ENCODE data around the gene PSMD3.
"Not testable (repeated sequence)": the region's sequence is repeated elsewhere in the genome, so short reads cannot be mapped to it uniquely, and the experiment has no call there.

Gene PSMD3

GRCh38 chr17:39980351-39981206, at the start of gene PSMD3:
Gene PSMD3 (plus strand): TSS chr17:39980807. CDS start chr17:39980971, 164 bp downstream.
- DNase-seq = peak; percentile 82 to 100 (median 98)

GRCh38 chr17:39933912-39934311, 46.7 kb upstream of the PSMD3 start:
- no peak for DNase-seq

GRCh38 chr17:39934324-39934723, 46.3 kb upstream of the PSMD3 start:
- DNase-seq = no peak

- no peak for DNase-seq
Measured at GRCh38 chr17:39935909-39936308, 44.7 kb upstream of the PSMD3 start.

GRCh38 chr17:39937447-39937846, 43.2 kb upstream of the PSMD3 start:
- no peak for DNase-seq

- DNase-seq = no peak
Measured at GRCh38 chr17:39938140-39938869, 42.3 kb upstream of the PSMD3 start.

GRCh38 chr17:39939106-39939505, 41.5 kb upstream of the PSMD3 start:
- DNase-seq = no peak

GRCh38 chr17:39939588-39940419, 40.8 kb upstream of the PSMD3 start:
- no peak for DNase-seq

- no peak for DNase-seq
Measured at GRCh38 chr17:39943702-39944392, 36.8 kb upstream of the PSMD3 start.

GRCh38 chr17:39944393-39944711, 36.3 kb upstream of the PSMD3 start:
- no peak for DNase-seq

GRCh38 chr17:39946551-39947330, 33.9 kb upstream of the PSMD3 start:
- no peak for DNase-seq

- not testable (repeated sequence) for DNase-seq
Measured at GRCh38 chr17:39948489-39948828, 32.1 kb upstream of the PSMD3 start.

GRCh38 chr17:39949028-39949427, 31.6 kb upstream of the PSMD3 start:
- DNase-seq = no peak

- DNase-seq = no peak
Measured at GRCh38 chr17:39950871-39951348, 29.7 kb upstream of the PSMD3 start.

- no peak for DNase-seq
Measured at GRCh38 chr17:39951924-39952679, 28.5 kb upstream of the PSMD3 start.

- DNase-seq = peak; percentile 41 to 100 (median 97)
Measured at GRCh38 chr17:39952680-39953470, 27.7 kb upstream of the PSMD3 start.

GRCh38 chr17:39953471-39953888, 27.1 kb upstream of the PSMD3 start:
- DNase-seq = no peak

- DNase-seq = no peak
Measured at GRCh38 chr17:39954876-39955275, 25.7 kb upstream of the PSMD3 start.
